ENCODE measurements around the gene ZNF213.
"Not testable (repeated sequence)": the region's sequence is repeated elsewhere in the genome, so short reads cannot be mapped to it uniquely, and the experiment has no call there.

The ZNF213 gene

GRCh38 chr16:3171855-3172593 is 37.2 kb downstream of the ZNF213 start:
- no peak for DNase-seq

DNA sequence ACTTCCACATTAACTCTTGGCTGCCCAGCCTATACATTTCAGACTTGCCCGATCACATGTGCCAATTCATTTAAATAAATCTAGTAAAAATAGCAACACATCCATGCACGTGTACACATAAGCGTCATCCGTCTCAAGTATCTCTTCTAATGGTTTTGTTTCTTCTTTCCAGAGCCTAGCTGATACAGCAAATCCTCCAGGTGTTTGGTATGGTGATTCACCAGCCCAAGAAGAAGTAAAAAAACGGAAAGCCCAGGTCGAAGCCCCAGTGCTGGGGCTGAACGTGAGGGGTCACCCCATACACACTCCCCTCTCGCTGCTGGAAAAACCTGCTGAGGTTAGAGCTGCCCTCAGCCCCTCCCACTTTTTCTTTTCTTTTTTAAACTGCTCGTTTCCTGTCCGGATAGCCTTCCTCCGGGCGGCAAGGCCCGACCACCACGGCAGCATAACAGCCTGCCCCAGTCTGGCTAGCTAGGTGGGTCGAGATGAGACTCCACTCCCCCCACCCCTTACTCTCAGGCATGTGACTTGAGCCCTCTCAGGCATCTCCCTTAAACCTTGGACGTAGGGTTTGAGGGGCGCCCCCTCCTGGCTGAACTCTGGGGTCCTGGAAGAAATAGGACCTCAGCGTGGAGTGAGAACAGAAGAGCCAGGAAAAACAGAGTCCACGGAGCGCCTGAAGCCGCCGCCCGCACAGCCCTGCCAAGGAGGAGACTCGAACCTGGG is 39.2 kb downstream of the ZNF213 start:
- no peak for DNase-seq

GRCh38 chr16:3174618-3175148 is 39.9 kb downstream of the ZNF213 start:
- no peak for DNase-seq

- DNase-seq: no peak
Observed at GRCh38 chr16:3175157-3176093, 40.6 kb downstream of the ZNF213 start.

GRCh38 chr16:3179651-3180050 is 44.8 kb downstream of the ZNF213 start:
- DNase-seq: no peak

DNA sequence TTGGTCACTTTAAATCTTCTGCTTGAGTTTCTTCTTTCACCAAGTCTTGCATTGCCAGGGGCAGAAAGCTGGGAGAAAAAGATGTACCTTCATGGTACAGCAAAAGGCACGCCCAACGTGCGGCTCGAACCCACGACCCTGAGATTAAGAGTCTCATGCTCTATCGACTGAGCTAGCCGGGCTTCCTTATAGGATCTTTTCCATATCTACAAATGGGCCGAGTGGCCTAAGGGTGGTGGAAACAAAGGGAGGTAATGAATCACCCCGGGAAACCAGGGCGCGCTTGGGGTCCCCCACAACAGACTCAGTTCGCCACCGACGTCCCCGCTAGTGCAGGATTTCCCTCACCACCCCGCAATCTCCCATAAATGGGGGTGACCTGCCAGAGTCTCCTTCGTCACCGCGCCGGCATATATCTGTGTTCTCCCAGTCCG is 45.6 kb downstream of the ZNF213 start:
- no peak for DNase-seq

DNA sequence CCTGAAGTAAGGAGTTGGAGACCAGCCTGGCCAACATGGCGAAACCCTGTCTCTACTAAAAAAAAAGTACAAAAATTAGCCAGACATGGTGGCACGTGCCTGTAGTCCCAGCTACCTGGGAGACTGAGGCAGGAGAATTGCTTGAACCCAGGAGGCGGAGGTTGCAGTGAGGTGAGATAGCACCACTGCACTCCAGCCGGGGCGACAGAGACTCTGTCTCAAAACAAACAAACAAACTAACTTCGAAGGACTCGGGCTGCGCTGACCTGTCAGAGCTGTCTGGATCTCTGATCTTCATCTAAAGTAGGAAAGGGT is 47.4 kb downstream of the ZNF213 start:
- DNase-seq: not testable (repeated sequence)

GRCh38 chr16:3182608-3183444 is 48.0 kb downstream of the ZNF213 start:
- DNase-seq: no peak

GRCh38 chr16:3183445-3184139 is 48.8 kb downstream of the ZNF213 start:
- no peak for DNase-seq

DNA sequence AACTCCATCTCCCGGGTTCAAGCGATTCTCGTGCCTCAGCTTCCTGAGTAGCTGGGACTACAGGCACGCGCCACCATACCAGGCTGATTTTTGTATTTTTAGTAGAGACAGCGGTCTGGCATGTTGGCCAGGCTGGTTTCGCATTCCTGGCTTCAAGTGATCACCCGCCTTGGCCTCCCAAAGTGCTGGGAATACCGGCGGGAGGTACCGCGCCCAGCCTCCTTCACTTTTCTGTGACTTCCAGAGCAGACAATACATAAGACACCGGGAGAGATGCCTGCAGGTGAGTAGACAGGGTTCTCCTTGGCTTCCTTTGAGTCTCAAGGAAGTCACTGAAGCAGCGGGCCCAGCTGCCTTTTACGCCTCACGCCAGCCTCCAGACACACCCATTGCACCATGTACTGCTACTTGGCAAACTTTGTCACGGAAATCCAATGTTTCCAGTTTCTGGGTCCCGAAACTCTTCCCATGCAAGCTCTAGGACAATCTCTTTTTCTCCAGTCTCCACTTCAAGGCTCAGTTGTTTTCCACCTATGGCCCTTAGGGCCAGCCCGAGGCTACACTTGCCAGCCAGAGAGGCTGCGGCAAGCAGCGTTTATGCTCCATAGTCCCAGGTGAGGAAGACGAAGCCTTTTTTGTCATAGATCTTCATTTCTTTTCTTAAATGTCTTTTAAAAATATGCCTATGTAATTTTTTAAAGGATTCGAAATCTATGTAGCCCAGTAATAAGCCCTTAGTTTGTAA is 52.3 kb downstream of the ZNF213 start:
- DNase-seq: no peak

- DNase-seq: no peak
Observed at GRCh38 chr16:3187798-3188674, 53.2 kb downstream of the ZNF213 start, which contains the start of gene OR1F1. Gene OR1F1 (plus strand): TSS chr16:3188204.

DNA sequence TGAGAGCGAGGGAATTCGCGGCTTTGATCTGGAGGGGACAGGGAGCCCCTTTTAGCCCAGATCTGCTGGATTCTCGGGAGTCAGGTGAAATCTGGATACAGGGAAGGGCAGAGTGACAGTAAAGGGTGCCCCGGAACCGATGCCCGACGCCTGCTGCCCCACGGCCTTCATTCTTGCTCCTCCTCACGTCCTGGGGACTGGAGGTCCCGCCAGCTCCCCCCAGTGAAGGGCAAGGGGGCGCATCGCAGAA is 53.8 kb downstream of the ZNF213 start:
- no peak for DNase-seq

DNA sequence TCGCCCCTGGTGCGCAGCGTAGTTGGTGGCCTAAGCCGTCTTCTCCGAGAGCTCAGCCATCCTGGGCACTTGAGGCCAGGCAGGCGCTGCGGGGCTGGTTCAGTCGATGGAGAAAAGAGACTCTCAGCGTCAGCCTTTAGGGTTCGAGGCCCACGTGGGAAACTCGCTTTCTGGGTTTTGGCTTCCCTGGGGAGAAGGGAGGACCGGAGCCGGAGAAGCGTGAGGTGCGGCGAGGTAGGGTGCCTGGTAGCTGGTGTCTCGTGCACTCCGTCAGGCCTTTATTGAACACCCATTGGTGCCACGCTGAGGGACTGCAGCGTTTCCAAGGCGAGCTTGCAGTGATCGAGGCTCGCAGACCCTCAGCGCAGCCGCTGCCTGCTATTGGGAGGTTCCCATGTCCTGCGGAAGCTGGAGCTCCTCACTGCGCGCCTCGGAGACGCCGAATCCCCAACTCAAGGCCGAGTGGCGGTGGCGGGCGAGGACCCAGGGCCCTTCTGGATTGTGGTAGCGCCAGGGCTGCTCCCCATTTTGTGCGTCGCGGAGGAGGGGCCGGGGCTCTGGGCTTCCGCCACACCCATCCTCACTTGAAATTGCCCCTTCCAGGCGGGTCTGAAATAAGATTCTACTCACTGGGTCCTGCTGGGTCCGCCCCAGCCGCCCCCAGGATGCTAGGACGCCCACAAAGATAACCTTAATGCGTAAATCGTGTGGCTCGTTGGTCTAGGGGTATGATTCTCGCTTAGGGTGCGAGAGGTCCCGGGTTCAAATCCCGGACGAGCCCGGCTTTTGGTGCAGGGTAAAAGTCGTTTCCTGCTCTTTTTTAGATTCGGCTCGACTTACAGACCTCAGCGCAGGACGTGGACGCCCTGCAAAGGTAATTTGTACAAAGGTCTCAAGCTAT is 54.3 kb downstream of the ZNF213 start:
- DNase-seq: no peak

DNA sequence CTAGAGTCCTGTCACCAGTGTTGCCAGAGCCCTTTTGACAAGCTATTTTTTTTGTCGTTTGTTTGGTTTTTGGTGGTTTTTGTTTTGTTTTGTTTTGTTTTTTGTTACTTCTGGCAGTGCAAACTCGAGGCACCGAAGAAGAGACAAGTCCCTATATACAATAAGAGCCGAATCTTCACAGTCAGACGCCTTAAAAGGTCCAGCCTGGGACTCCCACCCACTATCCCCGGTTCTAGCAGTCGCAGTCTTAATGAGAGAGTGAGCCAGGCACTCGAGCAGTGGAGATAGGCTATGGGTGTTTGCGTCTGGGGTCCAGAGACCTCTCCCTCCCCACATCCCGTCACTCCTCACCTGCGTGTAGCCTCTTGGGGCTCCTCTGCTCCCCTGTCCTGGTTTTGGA is 55.0 kb downstream of the ZNF213 start:
- no peak for DNase-seq

GRCh38 chr16:3190949-3191353 is 56.1 kb downstream of the ZNF213 start:
- no peak for DNase-seq
